Endodermal cell (in vitro differentiated cells): ENCODE data around the gene COLEC12. TPM values are rescaled to one million over a fixed set of nuclear protein-coding genes. Genes with fewer than 3 reads are reported as not detected.
"Not testable (repeated sequence)": the region's sequence is repeated elsewhere in the genome, so short reads cannot be mapped to it uniquely, and the experiment has no call there.

Experiments
- DNase-seq: peaks from one replicate; pipeline ENCODE4 v3.0.0-alpha.2; 2017
- H3K27ac ChIP-seq: 2 replicates; pipeline ENCODE4 v1.5.1; 2013; ENCODE audit warnings: mild to moderate bottlenecking, low read depth, low read length, moderate library complexity
- H3K27me3 ChIP-seq: 2 replicates; pipeline ENCODE4 v1.6.1; 2013; ENCODE audit warnings: mild to moderate bottlenecking, low read length, moderate library complexity; ENCODE audit not compliant: insufficient read depth, control insufficient read depth, poor library complexity, severe bottlenecking
- H3K36me3 ChIP-seq: 2 replicates; pipeline ENCODE4 v1.7.0; 2013; ENCODE audit warnings: mild to moderate bottlenecking, low read length, moderate library complexity; ENCODE audit not compliant: control insufficient read depth, insufficient read depth
- H3K4me1 ChIP-seq: one replicate; pipeline ENCODE4 v1.7.0; 2013; ENCODE audit warnings: low read length; ENCODE audit not compliant: control insufficient read depth, insufficient read depth
- H3K4me3 ChIP-seq: 2 replicates; pipeline ENCODE4 v1.5.1; 2013; ENCODE audit warnings: mild to moderate bottlenecking, low read length, moderate library complexity
- H3K9ac ChIP-seq: 2 replicates; pipeline ENCODE4 v1.6.1; 2013; ENCODE audit warnings: mild to moderate bottlenecking, low read length, moderate library complexity; ENCODE audit not compliant: poor library complexity, severe bottlenecking; ENCODE audit errors: extremely low read depth
- H3K9me3 ChIP-seq: 2 replicates; pipeline ENCODE4 v1.6.1; 2013; ENCODE audit warnings: mild to moderate bottlenecking, low read length, moderate library complexity; ENCODE audit not compliant: control insufficient read depth
- H3K27ac Mint-ChIP-seq: 2 replicates; pipeline ENCODE4 v1.8.0; 2020; ENCODE audit warnings: mixed read lengths
- H3K27me3 Mint-ChIP-seq: 2 replicates; pipeline ENCODE4 v1.8.0; 2021; ENCODE audit warnings: mild to moderate bottlenecking, mixed read lengths; ENCODE audit not compliant: insufficient read depth
- H3K36me3 Mint-ChIP-seq: 2 replicates; pipeline ENCODE4 v1.8.0; 2020; ENCODE audit warnings: low read depth, mixed read lengths
- H3K4me1 Mint-ChIP-seq: 2 replicates; pipeline ENCODE4 v1.8.0; 2020; ENCODE audit warnings: mixed read lengths
- H3K4me3 Mint-ChIP-seq: 2 replicates; pipeline ENCODE4 v1.8.0; 2020; ENCODE audit warnings: mild to moderate bottlenecking, moderate library complexity, mixed read lengths
- H3K9me3 Mint-ChIP-seq: 2 replicates; pipeline ENCODE4 v1.8.0; 2020; ENCODE audit warnings: mild to moderate bottlenecking, mixed read lengths
- CTCF ChIP-seq: fragments of 200-600 bp; sonication (generic); conservative IDR thresholded peaks from 2 replicates; pipeline ENCODE4 v1.5.0; 2021; ENCODE audit warnings: antibody characterized with exemption, mild to moderate bottlenecking
- WGBS, 2 experiments: methylation state at CpG; one replicate each; pipeline versions ENCODE4 v1.1.5 to v1.1.7; 2013; ENCODE audit warnings: missing lambda C conversion rate in 2 of 2, mixed read lengths in 1 of 2; ENCODE audit not compliant: insufficient coverage in 1 of 2, insufficient read length in 1 of 2; 5-methylcytosine and 5-hydroxymethylcytosine counted together
- total RNA-seq, 2 donors: library from RNA; stranded (reverse); fragmentation: NEBNext Ultra II Directional in 1 of 2; extraction: Animal tissue kit (Norgen Biotek cat#: 25700) in 1 of 2; gene quantifications; 2 replicates in 1 of 2; 3 replicates in 1 of 2; pipeline ENCODE4 v1.2.1, GENCODE V29; 2021

Gene COLEC12
- total RNA-seq, 2 donors from 2014 or later = 123 TPM

- Histone ChIP-seq H3K36me3 (no peaks in the 10 kb centered on the region), H3K27ac (no peak overlapping the region), H3K4me3 (no peak overlapping the region), H3K27me3 (no peaks in the 10 kb centered on the region), H3K9me3 (no peaks in the 10 kb centered on the region), H3K4me1 (peaks cover 30% of the 10 kb centered on the region), H3K9ac (no peak overlapping the region)
- H3K27ac Mint-ChIP-seq = no peak overlapping the region
- TF ChIP-seq CTCF = no peak
- H3K9me3 Mint-ChIP-seq = no peaks in the 10 kb centered on the region
- DNase-seq = no peak
- H3K4me1 Mint-ChIP-seq = peaks cover 47% of the 10 kb centered on the region
- no peaks in the 10 kb centered on the region for H3K36me3 Mint-ChIP-seq
- H3K4me3 Mint-ChIP-seq = no peak overlapping the region
- H3K27me3 Mint-ChIP-seq = no peaks in the 10 kb centered on the region
These were observed 190.5 kb downstream of the COLEC12 start for GRCh38 chr18:310042-310441.

- H3K4me3 Mint-ChIP-seq, H3K9me3 ChIP-seq, H3K4me3 ChIP-seq, H3K9me3 Mint-ChIP-seq, H3K27ac Mint-ChIP-seq, H3K36me3 ChIP-seq, H3K9ac ChIP-seq, H3K27me3 ChIP-seq, H3K27ac ChIP-seq, H3K27me3 Mint-ChIP-seq, DNase-seq, H3K36me3 Mint-ChIP-seq: not testable (repeated sequence)
- H3K4me1 ChIP-seq = peaks cover 31% of the 10 kb centered on the region
- WGBS, 2 experiments = 88 to 91% methylated on average over 4 of the region's 4 CpGs
- peaks cover 50% of the 10 kb centered on the region for H3K4me1 Mint-ChIP-seq
These were observed 192.4 kb downstream of the COLEC12 start for GRCh38 chr18:308086-308485.

GRCh38 chr18:306608-307255 lies 193.8 kb downstream of the COLEC12 start:
- Mint-ChIP-seq H3K4me3 (no peak overlapping the region), H3K9me3 (no peaks in the 10 kb centered on the region), H3K36me3 (no peaks in the 10 kb centered on the region), H3K27ac (peak overlapping the region; percentile 6), H3K4me1 (peaks cover 44% of the 10 kb centered on the region), H3K27me3 (no peaks in the 10 kb centered on the region)
- Histone ChIP-seq H3K9me3 (no peaks in the 10 kb centered on the region), H3K27me3 (no peaks in the 10 kb centered on the region), H3K4me1 (peaks cover 23% of the 10 kb centered on the region), H3K27ac (no peak overlapping the region), H3K9ac (peak overlapping the region; percentile 26), H3K36me3 (no peaks in the 10 kb centered on the region), H3K4me3 (no peak overlapping the region)
- no peak for DNase-seq
- 70 to 74% methylated on average over 7 of the region's 7 CpGs for WGBS, 2 experiments
- TF ChIP-seq CTCF = no peak

GRCh38 chr18:305003-305501 lies 195.4 kb downstream of the COLEC12 start:
- 64 to 69% methylated on average over 6 of the region's 6 CpGs for WGBS, 2 experiments

More at GRCh38 chr18:305003-305501, 195.4 kb downstream of the COLEC12 start:
- DNase-seq = peak; percentile 55
- no peaks in the 10 kb centered on the region for H3K36me3 ChIP-seq
- no peak overlapping the region for H3K4me3 ChIP-seq
- no peak overlapping the region for H3K27ac Mint-ChIP-seq
- peak; percentile 25 for TF ChIP-seq CTCF
- H3K27me3 ChIP-seq = no peaks in the 10 kb centered on the region
- H3K27ac ChIP-seq = peak overlapping the region; percentile 19
- H3K27me3 Mint-ChIP-seq = no peaks in the 10 kb centered on the region
- no peaks in the 10 kb centered on the region for H3K9me3 ChIP-seq
- H3K4me1 ChIP-seq = peaks cover 23% of the 10 kb centered on the region
- H3K9ac ChIP-seq = no peak overlapping the region
- H3K4me1 Mint-ChIP-seq = peaks cover 49% of the 10 kb centered on the region
- peaks cover 4% of the 10 kb centered on the region for H3K9me3 Mint-ChIP-seq
- H3K36me3 Mint-ChIP-seq = peaks cover 2% of the 10 kb centered on the region
- no peak overlapping the region for H3K4me3 Mint-ChIP-seq
